H9 (cell line): Measurements from ENCODE around the gene MTIF2. TPM values are rescaled to one million over a fixed set of nuclear protein-coding genes. Genes with fewer than 3 reads are reported as not detected.

ENCODE experiments used
- DNase-seq: peaks from one replicate; pipeline ENCODE4 v3.0.0-alpha.2; 2017
- H2AFZ ChIP-seq: one replicate; pipeline ENCODE4 v1.6.1; 2013; ENCODE audit warnings: mild to moderate bottlenecking, low read length, control low read depth, moderate library complexity
- H2AK5ac ChIP-seq: 2 replicates; pipeline ENCODE4 v1.6.1; 2013; ENCODE audit warnings: low read length, control low read depth, mixed read lengths; ENCODE audit not compliant: insufficient read length
- H2BK120ac ChIP-seq: one replicate; pipeline ENCODE4 v1.6.1; 2013; ENCODE audit warnings: low read depth, mild to moderate bottlenecking, low read length, control low read depth, inconsistent platforms; ENCODE audit not compliant: poor library complexity, severe bottlenecking
- H2BK12ac ChIP-seq: 2 replicates; pipeline ENCODE4 v1.6.1; 2013; ENCODE audit warnings: low read length, control low read depth, mixed read lengths, low read depth; ENCODE audit not compliant: insufficient read length
- H2BK15ac ChIP-seq: 2 replicates; pipeline ENCODE4 v1.6.1; 2013; ENCODE audit warnings: low read depth, low read length, control low read depth
- H2BK20ac ChIP-seq: one replicate; pipeline ENCODE4 v1.6.1; 2013; ENCODE audit warnings: low read depth, mild to moderate bottlenecking, low read length, control low read depth, inconsistent platforms; ENCODE audit not compliant: poor library complexity, severe bottlenecking
- H2BK5ac ChIP-seq: 2 replicates; pipeline ENCODE4 v1.6.1; 2013; ENCODE audit warnings: low read length, control low read depth, mixed read lengths; ENCODE audit not compliant: insufficient read length
- H3K14ac ChIP-seq: 2 replicates; pipeline ENCODE4 v1.6.1; 2013; ENCODE audit warnings: low read length, control low read depth; ENCODE audit not compliant: insufficient read depth
- H3K18ac ChIP-seq: 2 replicates; pipeline ENCODE4 v1.6.1; 2013; ENCODE audit warnings: low read depth, mild to moderate bottlenecking, mixed read lengths, low read length, control low read depth; ENCODE audit not compliant: insufficient read length
- H3K23ac ChIP-seq: 2 replicates; pipeline ENCODE4 v1.6.1; 2013; ENCODE audit warnings: low read length, control low read depth, mixed read lengths, low read depth; ENCODE audit not compliant: insufficient read length
- H3K23me2 ChIP-seq: 2 replicates; pipeline ENCODE4 v1.6.1; 2013; ENCODE audit warnings: low read depth, mild to moderate bottlenecking, mixed read lengths, low read length, control low read depth; ENCODE audit not compliant: insufficient read length, poor library complexity, severe bottlenecking
- H3K27ac ChIP-seq: 2 replicates; pipeline ENCODE4 v1.5.1; 2013; ENCODE audit warnings: low read length, control low read depth, mixed read lengths, low read depth; ENCODE audit not compliant: insufficient read length
- H3K27me3 ChIP-seq: 2 replicates; pipeline ENCODE4 v1.6.1; 2013; ENCODE audit warnings: low read length, control low read depth, inconsistent platforms; ENCODE audit not compliant: insufficient read depth
- H3K4ac ChIP-seq: 2 replicates; pipeline ENCODE4 v1.6.1; 2013; ENCODE audit warnings: low read depth, mild to moderate bottlenecking, control low read depth, inconsistent platforms, low read length, moderate library complexity
- H3K4me1 ChIP-seq: 2 replicates; pipeline ENCODE4 v1.6.1; 2013; ENCODE audit warnings: low read length, control low read depth, inconsistent platforms; ENCODE audit not compliant: insufficient read depth
- H3K4me2 ChIP-seq: 2 replicates; pipeline ENCODE4 v1.6.1; 2013; ENCODE audit warnings: low read length, control low read depth, mixed read lengths; ENCODE audit not compliant: insufficient read length, insufficient read depth
- H3K56ac ChIP-seq: 2 replicates; pipeline ENCODE4 v1.6.1; 2013; ENCODE audit warnings: low read depth, mild to moderate bottlenecking, mixed read lengths, low read length, control low read depth; ENCODE audit not compliant: insufficient read length
- H3K79me1 ChIP-seq: 2 replicates; pipeline ENCODE4 v1.6.1; 2013; ENCODE audit warnings: low read depth, mild to moderate bottlenecking, moderate library complexity, low read length, control low read depth, inconsistent platforms; ENCODE audit not compliant: insufficient read depth, poor library complexity, severe bottlenecking
- H3K79me2 ChIP-seq: 2 replicates; pipeline ENCODE4 v1.6.1; 2013; ENCODE audit warnings: low read length, control low read depth, inconsistent platforms; ENCODE audit not compliant: insufficient read depth
- H3K9ac ChIP-seq: 2 replicates; pipeline ENCODE4 v1.6.1; 2013; ENCODE audit warnings: low read length, control low read depth, mixed read lengths; ENCODE audit not compliant: insufficient read length; ENCODE audit errors: extremely low read depth
- H3K9me3 ChIP-seq: one replicate; pipeline ENCODE4 v1.6.1; 2013; ENCODE audit warnings: low read depth, low read length, inconsistent platforms; ENCODE audit not compliant: control insufficient read depth
- H3T11ph ChIP-seq: one replicate; pipeline ENCODE4 v1.6.1; 2013; ENCODE audit warnings: mild to moderate bottlenecking, low read length, control low read depth, inconsistent platforms
- H4K20me1 ChIP-seq: one replicate; pipeline ENCODE4 v1.6.1; 2013; ENCODE audit not compliant: control insufficient read depth, insufficient read length, insufficient read depth
- H4K5ac ChIP-seq: 2 replicates; pipeline ENCODE4 v1.6.1; 2013; ENCODE audit warnings: low read depth, mild to moderate bottlenecking, mixed read lengths, low read length, control low read depth; ENCODE audit not compliant: insufficient read length
- H4K8ac ChIP-seq: replicated peaks from 2 replicates; pipeline ENCODE4 v1.6.1; 2013; ENCODE audit warnings: low read length, control low read depth, mixed read lengths, low read depth; ENCODE audit not compliant: insufficient read length
- H4K91ac ChIP-seq: 2 replicates; pipeline ENCODE4 v1.6.1; 2013; ENCODE audit warnings: low read depth, mild to moderate bottlenecking, moderate library complexity, mixed read lengths, low read length, control low read depth; ENCODE audit not compliant: insufficient read length
- H3K27ac Mint-ChIP-seq, 3 experiments: 2 replicates in 2 of 3; 3 replicates in 1 of 3; pipeline ENCODE4 v1.8.0; 2020 to 2021; ENCODE audit warnings: mixed read lengths in 3 of 3, mild to moderate bottlenecking in 1 of 3, moderate library complexity in 1 of 3
- H3K27me3 Mint-ChIP-seq: 2 replicates; pipeline ENCODE4 v1.8.0; 2021; ENCODE audit warnings: low read depth, mild to moderate bottlenecking, moderate library complexity, mixed read lengths
- H3K36me3 Mint-ChIP-seq, 3 experiments: 2 replicates in 2 of 3; 3 replicates in 1 of 3; pipeline ENCODE4 v1.8.0; 2020 to 2021; ENCODE audit warnings: low read depth in 3 of 3, mixed read lengths in 3 of 3; ENCODE audit not compliant: insufficient read depth in 1 of 3
- H3K4me1 Mint-ChIP-seq, 2 experiments: 2 replicates each; pipeline ENCODE4 v1.8.0; 2020; ENCODE audit warnings: mixed read lengths in 2 of 2
- H3K4me3 Mint-ChIP-seq, 2 experiments: 2 replicates in 1 of 2; 3 replicates in 1 of 2; pipeline ENCODE4 v1.8.0; 2020 to 2021; ENCODE audit warnings: mild to moderate bottlenecking in 2 of 2, mixed read lengths in 2 of 2, moderate library complexity in 1 of 2
- H3K9me3 Mint-ChIP-seq, 2 experiments: 2 replicates in 1 of 2; 3 replicates in 1 of 2; pipeline ENCODE4 v1.8.0; 2020; ENCODE audit warnings: mild to moderate bottlenecking in 2 of 2, mixed read lengths in 2 of 2, moderate library complexity in 1 of 2
- WGBS: extraction: QIAGEN DNeasy Blood & Tissue Kit; methylation state at CpG from one replicate; pipeline ENCODE4 v1.1.7; 2013; ENCODE audit warnings: missing lambda C conversion rate, low lambda C conversion rate, mixed read lengths; ENCODE audit not compliant: insufficient read length; ENCODE audit errors: extremely low coverage; 5-methylcytosine and 5-hydroxymethylcytosine counted together
- total RNA-seq: library from RNA; stranded (reverse); gene quantifications from 2 replicates; pipeline ENCODE4 v1.2.1, GENCODE V29; 2021
- TF ChIP-seq, protein P1 (sequence below): fragments of 200-600 bp; sonication (generic); conservative IDR thresholded peaks from 3 replicates; pipeline ENCODE4 v1.8.0; 2021; ENCODE audit warnings: antibody characterized with exemption, mild to moderate bottlenecking

The MTIF2 gene
- total RNA-seq, 1 experiment from 2014 or later: 35.6 TPM

- DNase-seq: no peak
- no peaks in the 10 kb centered on the region for H4K20me1 ChIP-seq
- H2BK5ac ChIP-seq: no peak overlapping the region
- no peak overlapping the region for H4K5ac ChIP-seq
- peak overlapping the region; percentile 71 for H3K4me2 ChIP-seq
- Mint-ChIP-seq H3K9me3 (no peaks in the 10 kb centered on the region), H3K4me3 (peak overlapping the region; percentile 28 to 72; a peak in 3 of 5 replicates), H3K36me3 (peaks cover 2 to 17% (median 10%) of the 10 kb centered on the region in 3 experiments), H3K4me1 (peaks cover 45 to 56% of the 10 kb centered on the region in 2 experiments), H3K27ac (no peak overlapping the region; a peak in 1 of 7 replicates), H3K27me3 (no peaks in the 10 kb centered on the region)
- H3K79me2 ChIP-seq: no peaks in the 10 kb centered on the region
- H3K27me3 ChIP-seq: no peaks in the 10 kb centered on the region
- H3K4me1 ChIP-seq: no peaks in the 10 kb centered on the region; the same call in 1 of the 2 replicates
- H3K56ac ChIP-seq: no peak overlapping the region
- no peak overlapping the region for H3K4ac ChIP-seq
- H2BK120ac ChIP-seq: no peak overlapping the region
- H4K91ac ChIP-seq: no peak overlapping the region
- no peaks in the 10 kb centered on the region for H3K79me1 ChIP-seq
- peaks cover 8% of the 10 kb centered on the region for H3K23me2 ChIP-seq
- TF ChIP-seq, protein P1, sequence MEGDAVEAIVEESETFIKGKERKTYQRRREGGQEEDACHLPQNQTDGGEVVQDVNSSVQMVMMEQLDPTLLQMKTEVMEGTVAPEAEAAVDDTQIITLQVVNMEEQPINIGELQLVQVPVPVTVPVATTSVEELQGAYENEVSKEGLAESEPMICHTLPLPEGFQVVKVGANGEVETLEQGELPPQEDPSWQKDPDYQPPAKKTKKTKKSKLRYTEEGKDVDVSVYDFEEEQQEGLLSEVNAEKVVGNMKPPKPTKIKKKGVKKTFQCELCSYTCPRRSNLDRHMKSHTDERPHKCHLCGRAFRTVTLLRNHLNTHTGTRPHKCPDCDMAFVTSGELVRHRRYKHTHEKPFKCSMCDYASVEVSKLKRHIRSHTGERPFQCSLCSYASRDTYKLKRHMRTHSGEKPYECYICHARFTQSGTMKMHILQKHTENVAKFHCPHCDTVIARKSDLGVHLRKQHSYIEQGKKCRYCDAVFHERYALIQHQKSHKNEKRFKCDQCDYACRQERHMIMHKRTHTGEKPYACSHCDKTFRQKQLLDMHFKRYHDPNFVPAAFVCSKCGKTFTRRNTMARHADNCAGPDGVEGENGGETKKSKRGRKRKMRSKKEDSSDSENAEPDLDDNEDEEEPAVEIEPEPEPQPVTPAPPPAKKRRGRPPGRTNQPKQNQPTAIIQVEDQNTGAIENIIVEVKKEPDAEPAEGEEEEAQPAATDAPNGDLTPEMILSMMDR: no peak
- no peak overlapping the region for H3K14ac ChIP-seq
- H3K18ac ChIP-seq: no peak overlapping the region
- no peak overlapping the region for H3T11ph ChIP-seq
- H3K9ac ChIP-seq: no peak overlapping the region
- no peaks in the 10 kb centered on the region for H3K9me3 ChIP-seq
- no peak overlapping the region for H2BK15ac ChIP-seq
- H3K27ac ChIP-seq: no peak overlapping the region
- no peak overlapping the region for H4K8ac ChIP-seq
- no peak overlapping the region for H2BK12ac ChIP-seq
- WGBS: no CpG with 5 or more reads among the region's 12 CpGs
- H3K23ac ChIP-seq: no peak overlapping the region
- no peak overlapping the region for H2AK5ac ChIP-seq
- H2BK20ac ChIP-seq: no peak overlapping the region
- no peak overlapping the region for H2AFZ ChIP-seq
These were observed 14.1 kb upstream of the MTIF2 start for GRCh38 chr2:55283083-55283482.
